HepG2 (cell line): ENCODE data around the gene SLC12A3. TPM values are rescaled to one million over a fixed set of nuclear protein-coding genes. Genes with fewer than 3 reads are reported as not detected.

ENCODE experiments used
- ETS1 ChIP-seq: sonication (generic); formaldehyde crosslinking; IDR thresholded peaks from 2 replicates; pipeline ENCODE4 v1.4.0; 2020; ENCODE audit warnings: missing genetic modification reagents
- RAD21 ChIP-seq: fragments of 450-650 bp; formaldehyde crosslinking; IDR thresholded peaks from 2 replicates; pipeline ENCODE4 v1.5.0; 2020; ENCODE audit warnings: mild to moderate bottlenecking
- SKIL ChIP-seq: sonication (generic); formaldehyde crosslinking; IDR thresholded peaks from 2 replicates; pipeline ENCODE4 v1.8.0; 2022; ENCODE audit warnings: missing genetic modification reagents, mild to moderate bottlenecking, moderate library complexity, borderline replicate concordance
- SP140L ChIP-seq: sonication (generic); formaldehyde crosslinking; IDR thresholded peaks from 2 replicates; pipeline ENCODE4 v1.4.0; 2020; ENCODE audit warnings: missing genetic modification reagents, borderline replicate concordance
- TCF7L2 ChIP-seq: IDR thresholded peaks from 2 replicates; pipeline ENCODE4 v1.6.1; 2011; ENCODE audit warnings: mild to moderate bottlenecking, low read depth, low read length, moderate library complexity
- ZHX2 ChIP-seq, 2 experiments: sonication (generic) in 1 of 2; formaldehyde crosslinking in 1 of 2; IDR thresholded peaks; 2 replicates each; pipeline versions ENCODE4 v1.6.1 to v1.9.0; 2014 to 2022; ENCODE audit warnings: antibody characterized with exemption in 1 of 2, borderline replicate concordance in 1 of 2, inconsistent platforms in 1 of 2, low read depth in 1 of 2, missing genetic modification reagents in 1 of 2
- ZNF17 ChIP-seq: sonication (generic); formaldehyde crosslinking; IDR thresholded peaks from 2 replicates; pipeline ENCODE4 v1.5.0; 2020; ENCODE audit warnings: mild to moderate bottlenecking, missing genetic modification reagents
- ZNF687 ChIP-seq: sonication (generic); formaldehyde crosslinking; IDR thresholded peaks from 2 replicates; pipeline ENCODE4 v1.5.1; 2020; ENCODE audit warnings: mild to moderate bottlenecking, missing genetic modification reagents, moderate library complexity
- ZNF788 ChIP-seq: sonication (generic); formaldehyde crosslinking; IDR thresholded peaks from 2 replicates; pipeline ENCODE4 v1.5.0; 2020; ENCODE audit warnings: mild to moderate bottlenecking, missing genetic modification reagents, borderline replicate concordance
- polyA plus RNA-seq, 8 experiments: library from polyadenylated mRNA; depleted of rRNA in 3 of 8; stranded (reverse) in 7 of 8; unstranded in 1 of 8; fragments of >200 nt; fragmentation: Illumina TruSeq in 4 of 8; extraction: Trizol in 4 of 8; gene quantifications; 2 replicates each; pipeline versions ENCODE4 v1.2.1 to v1.2.3, GENCODE V29; 2011 to 2016; ENCODE audit warnings: low read depth in 4 of 8, missing spikeins in 1 of 8, mixed read lengths in 1 of 8; ENCODE audit not compliant: insufficient read depth in 1 of 8
- total RNA-seq, 5 experiments: library from RNA; depleted of rRNA; stranded (reverse); fragments of >200 nt; fragmentation: Illumina TruSeq; extraction: Trizol; gene quantifications; 2 replicates each; pipeline ENCODE4 v1.2.3, GENCODE V29; 2016; ENCODE audit warnings: low read depth in 1 of 5

The SLC12A3 gene
- total and polyA plus RNA-seq, 2 of the 13 experiments (the other 11 are each of a cell fraction or from before 2014, with no cell fraction given): 6.2 TPM; not detected in 1

GRCh38 chr16:56950881-56951771 is 86.1 kb downstream of the SLC12A3 start (continued):
- TF ChIP-seq ZNF687 (CRISPR knock-in tag): peak; percentile 66
- TF ChIP-seq SP140L (CRISPR knock-in tag): no peak
- no peak for TF ChIP-seq SKIL (CRISPR knock-in tag)
- TF ChIP-seq RAD21 (CRISPR knock-in tag): peak; percentile 90
- TF ChIP-seq ZNF788 (CRISPR knock-in tag): peak; percentile 83; the same call in 1 of the 2 replicates
- no peak for TF ChIP-seq TCF7L2
- no peak for TF ChIP-seq ZHX2 (IDR thresholded peaks at IDR 0.05; ENCODE audit: low read depth)
- TF ChIP-seq ZHX2 (CRISPR knock-in tag; IDR thresholded peaks at IDR 0.05; ENCODE audit: borderline replicate concordance): no peak
- no peak for TF ChIP-seq ETS1 (CRISPR knock-in tag)
- TF ChIP-seq ZNF17 (CRISPR knock-in tag): peak; percentile 75; the same call in 1 of the 2 replicates
